Sigmoid colon (tissue), 4 donors: Measurements from ENCODE around the gene RB1.

Source experiments
- POLR2AphosphoS5 ChIP-seq, 4 donors: sonication (generic); formaldehyde crosslinking; IDR thresholded peaks; one replicate each; pipeline ENCODE4 v1.6.1; 2017; ENCODE audit warnings: antibody characterized with exemption in 4 of 4
- TF ChIP-seq, protein P1 (sequence below), 4 experiments: fragments of 450-650 bp in 3 of 4; fragments of 200-600 bp in 1 of 4; IDR thresholded peaks; one replicate each; pipeline ENCODE4 v1.5.1; 2016 to 2019; ENCODE audit warnings: antibody characterized with exemption in 4 of 4, mild to moderate bottlenecking in 3 of 4, moderate library complexity in 2 of 4

DNA sequence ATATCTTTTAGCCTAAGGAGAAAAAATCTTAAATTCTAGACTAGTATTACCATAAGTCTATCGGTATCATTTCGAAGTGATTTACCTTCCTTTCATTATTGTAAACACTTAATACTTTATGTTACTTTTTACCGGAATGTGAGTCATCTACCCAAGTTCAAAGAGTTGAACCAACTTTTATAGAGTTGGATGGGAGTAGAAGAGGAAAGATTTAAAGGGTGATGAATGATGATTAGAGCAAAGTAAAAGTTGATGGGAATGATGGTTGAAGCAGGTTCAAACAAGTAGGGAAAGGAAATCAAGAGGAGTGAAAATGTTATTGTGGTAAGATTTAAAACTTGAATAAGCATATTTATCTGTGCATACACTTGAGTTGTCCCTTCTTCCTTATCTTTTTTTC is 120.7 kb downstream of the RB1 start:
- TF ChIP-seq, protein P1, sequence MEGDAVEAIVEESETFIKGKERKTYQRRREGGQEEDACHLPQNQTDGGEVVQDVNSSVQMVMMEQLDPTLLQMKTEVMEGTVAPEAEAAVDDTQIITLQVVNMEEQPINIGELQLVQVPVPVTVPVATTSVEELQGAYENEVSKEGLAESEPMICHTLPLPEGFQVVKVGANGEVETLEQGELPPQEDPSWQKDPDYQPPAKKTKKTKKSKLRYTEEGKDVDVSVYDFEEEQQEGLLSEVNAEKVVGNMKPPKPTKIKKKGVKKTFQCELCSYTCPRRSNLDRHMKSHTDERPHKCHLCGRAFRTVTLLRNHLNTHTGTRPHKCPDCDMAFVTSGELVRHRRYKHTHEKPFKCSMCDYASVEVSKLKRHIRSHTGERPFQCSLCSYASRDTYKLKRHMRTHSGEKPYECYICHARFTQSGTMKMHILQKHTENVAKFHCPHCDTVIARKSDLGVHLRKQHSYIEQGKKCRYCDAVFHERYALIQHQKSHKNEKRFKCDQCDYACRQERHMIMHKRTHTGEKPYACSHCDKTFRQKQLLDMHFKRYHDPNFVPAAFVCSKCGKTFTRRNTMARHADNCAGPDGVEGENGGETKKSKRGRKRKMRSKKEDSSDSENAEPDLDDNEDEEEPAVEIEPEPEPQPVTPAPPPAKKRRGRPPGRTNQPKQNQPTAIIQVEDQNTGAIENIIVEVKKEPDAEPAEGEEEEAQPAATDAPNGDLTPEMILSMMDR (IDR thresholded peaks at IDR 0.05) = no peak
- no peak for TF ChIP-seq POLR2AphosphoS5 (IDR thresholded peaks at IDR 0.05)
